GM21423 (cell line): Measurements from ENCODE around the gene EHBP1L1.
"Not testable (repeated sequence)": the region's sequence is repeated elsewhere in the genome, so short reads cannot be mapped to it uniquely, and the experiment has no call there.

Source experiments
- ATAC-seq: cut with Tn5 transposase; IDR thresholded peaks from one replicate; pipeline ENCODE4 v1.9.1; 2021; ENCODE audit warnings: mild to moderate bottlenecking, moderate library complexity; ENCODE audit not compliant: unreplicated experiment

Gene EHBP1L1

GRCh38 chr11:65560555-65561418 lies 15.1 kb upstream of the EHBP1L1 start:
- no peak for ATAC-seq

DNA sequence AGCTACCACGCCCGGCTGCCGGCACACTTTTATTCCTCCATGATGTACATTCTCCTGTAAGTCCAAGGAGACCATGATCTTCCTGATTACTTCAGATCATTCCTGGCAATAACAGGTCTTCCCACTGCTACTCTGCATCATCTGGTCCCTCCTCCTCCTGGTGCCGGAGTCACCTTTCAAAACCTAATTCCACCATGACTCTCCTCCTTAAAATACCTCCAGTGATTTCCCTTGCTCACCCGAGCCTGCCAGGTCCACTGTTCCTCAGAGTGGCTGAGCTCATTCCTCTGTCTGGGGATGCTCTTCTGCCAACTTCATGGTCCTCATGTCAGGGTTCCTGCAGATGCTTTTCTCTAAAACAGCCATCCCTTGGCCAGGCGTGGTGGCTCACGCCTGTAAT lies 13.8 kb upstream of the EHBP1L1 start:
- no peak for ATAC-seq

DNA sequence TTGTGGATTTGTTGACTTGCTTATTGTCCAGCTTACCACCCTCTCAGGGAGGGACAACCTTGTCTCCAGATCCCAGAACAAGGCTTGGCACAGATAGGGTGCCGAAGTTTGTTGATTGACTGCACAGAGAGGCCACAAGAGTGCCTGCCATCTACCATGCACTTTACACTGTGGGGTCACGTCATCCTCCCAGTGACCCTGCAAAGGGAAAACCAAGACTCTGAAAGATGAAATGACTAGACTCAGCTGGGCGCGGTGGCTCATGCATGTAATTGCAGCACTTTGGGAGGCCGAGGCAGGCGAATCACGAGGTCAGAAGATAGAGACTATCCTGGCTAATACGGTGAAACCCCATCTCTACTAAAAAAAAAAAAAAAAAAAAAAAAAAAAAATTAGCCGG lies 13.1 kb upstream of the EHBP1L1 start:
- no peak for ATAC-seq

- ATAC-seq, result no peak
Measured at GRCh38 chr11:65563601-65564000, 12.3 kb upstream of the EHBP1L1 start.

DNA sequence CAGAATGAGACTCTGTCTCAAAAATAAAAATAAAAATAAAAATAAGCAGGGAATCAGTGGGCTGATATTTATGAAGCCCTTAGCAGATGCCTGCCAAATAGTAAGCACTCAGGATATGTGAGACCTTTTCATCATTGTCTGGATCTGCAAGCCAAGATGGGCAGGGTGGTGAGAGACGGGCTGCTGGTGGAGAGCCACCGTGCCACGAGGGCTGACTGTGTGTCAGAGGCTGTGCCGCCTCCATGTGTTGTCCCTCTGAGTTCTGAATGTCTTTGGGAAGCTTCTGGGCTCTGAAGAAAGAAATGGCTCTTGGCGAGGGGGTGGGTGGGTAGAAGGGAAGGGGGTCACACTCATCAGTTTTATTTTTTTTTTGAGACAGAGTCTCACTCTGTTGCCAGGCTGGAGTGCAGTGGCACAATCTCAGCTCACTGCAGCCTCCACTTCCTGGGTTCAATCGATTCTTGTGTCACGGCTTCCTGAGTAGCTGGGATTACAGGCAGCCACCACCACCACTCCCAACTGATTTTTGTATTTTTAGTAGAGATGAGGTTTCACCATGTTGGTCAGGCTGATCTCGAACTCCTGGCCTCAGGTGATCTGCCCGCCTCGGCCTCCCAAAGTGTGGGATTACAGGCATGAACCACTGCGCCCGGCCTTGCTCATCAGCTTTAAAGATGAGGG lies 10.8 kb upstream of the EHBP1L1 start:
- not testable (repeated sequence) for ATAC-seq

GRCh38 chr11:65565624-65566453 lies 10.0 kb upstream of the EHBP1L1 start:
- ATAC-seq, result no peak

DNA sequence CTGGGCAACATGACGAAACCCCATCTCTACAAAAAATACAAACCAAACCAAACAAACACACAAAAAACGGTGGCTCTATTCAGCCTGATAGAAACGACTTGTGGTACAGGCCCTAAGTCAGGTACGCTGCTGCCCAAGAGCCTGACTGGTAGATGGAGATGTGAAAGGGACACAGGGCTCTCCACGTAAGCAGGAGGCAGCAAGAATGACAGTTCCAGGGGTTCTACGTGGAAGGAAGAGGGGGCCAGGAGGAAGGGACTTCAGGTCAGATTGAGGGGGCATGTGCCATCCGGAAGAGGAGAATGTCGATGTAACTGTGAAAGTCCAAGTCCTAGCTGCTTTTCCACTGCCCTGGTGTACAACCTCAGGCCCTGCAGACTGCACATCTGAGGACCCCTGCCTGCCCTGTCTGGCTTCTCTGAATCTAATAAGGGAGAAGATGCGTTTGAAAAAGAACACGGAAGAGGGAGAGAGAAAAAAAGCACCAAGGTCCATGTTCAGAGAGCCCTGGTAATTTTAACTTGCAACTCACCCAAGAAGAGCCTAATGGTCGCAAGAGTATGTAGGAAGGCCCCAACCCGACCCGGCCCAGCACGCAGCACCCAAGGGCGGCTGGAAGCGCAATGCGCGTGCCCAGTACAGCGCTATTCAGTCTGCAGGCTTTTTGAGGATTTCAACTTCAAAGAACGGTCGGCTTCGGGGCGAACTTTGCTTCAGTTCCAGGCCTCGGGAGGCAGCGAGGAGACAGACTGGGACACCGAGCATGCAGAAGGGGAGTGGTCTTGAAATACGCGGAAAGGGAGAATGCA lies 6.5 kb upstream of the EHBP1L1 start:
- ATAC-seq, result peak; percentile 2

GRCh38 chr11:65569973-65570918 lies 5.6 kb upstream of the EHBP1L1 start, which contains the start of gene ZNRD2:
ZNRD2 (plus strand) TSS chr11:65570477; CDS start chr11:65570492, 15 bp downstream.
- ATAC-seq, result peak; percentile 54

DNA sequence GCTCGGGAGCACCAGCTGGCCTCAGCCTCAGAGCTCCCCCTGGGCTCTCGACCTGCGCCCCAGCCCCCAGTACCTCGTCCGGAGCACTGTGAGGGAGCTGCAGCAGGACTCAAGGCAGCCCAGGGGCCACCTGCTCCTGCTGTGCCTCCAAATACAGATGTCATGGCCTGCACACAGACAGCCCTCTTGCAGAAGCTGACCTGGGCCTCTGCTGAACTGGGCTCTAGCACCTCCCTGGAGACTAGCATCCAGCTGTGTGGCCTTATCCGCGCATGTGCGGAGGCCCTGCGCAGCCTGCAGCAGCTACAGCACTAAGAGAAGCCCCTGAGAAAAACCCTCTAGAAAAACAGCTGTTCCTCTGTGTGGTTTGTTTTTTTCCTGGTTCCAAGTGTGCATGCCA lies 4.4 kb upstream of the EHBP1L1 start:
- no peak for ATAC-seq

DNA sequence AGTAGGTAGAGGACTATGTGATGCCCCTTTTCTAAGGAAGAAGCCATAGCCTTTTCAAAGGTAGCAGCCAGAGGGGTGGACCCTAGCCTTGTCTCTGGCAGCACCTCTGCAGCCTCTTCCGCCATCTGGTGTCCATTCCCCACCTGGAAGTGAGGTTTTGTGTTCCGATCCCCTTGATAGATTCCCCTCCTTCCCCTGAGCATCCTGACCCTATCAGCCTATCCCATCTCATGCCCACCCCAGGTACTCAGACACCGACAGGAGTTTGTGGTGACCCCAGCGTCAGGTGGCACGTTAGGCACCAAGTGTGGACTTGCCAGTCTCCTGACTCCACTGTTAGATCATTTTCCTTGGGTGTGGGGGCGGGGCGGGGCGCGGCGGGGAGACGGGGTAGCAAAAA lies 3.9 kb upstream of the EHBP1L1 start:
- ATAC-seq, result no peak

DNA sequence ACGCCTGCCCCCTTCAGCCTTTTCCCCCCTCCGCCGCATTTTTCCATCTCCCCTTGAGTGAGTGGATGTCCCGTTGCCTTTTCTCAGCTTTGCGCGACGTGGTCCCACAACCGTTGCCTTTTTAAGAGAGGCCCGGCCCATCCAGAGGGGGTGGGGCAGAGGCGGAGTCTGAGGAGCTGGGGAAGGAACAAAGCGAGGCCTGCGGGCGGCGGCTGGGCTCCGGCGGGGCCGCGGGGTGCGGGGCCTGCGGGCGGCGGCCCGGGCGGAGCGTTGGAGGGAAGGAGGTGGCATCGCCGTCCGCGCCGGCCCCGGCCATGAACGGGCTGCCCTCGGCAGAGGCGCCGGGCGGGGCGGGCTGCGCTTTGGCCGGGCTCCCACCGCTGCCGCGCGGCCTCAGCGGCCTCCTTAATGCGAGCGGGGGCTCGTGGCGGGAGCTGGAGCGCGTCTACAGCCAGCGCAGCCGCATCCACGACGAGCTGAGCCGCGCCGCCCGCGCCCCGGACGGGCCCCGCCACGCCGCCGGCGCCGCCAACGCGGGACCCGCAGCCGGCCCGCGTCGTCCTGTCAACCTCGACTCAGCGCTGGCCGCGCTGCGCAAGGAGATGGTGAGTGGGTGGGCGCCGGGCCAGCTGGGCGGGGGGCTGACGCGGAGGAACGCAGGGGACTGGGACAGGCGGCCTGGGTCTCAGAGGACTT lies 3.3 kb upstream of the EHBP1L1 start, which contains the start of gene FAM89B:
FAM89B (plus strand) TSS at position 183 of the 696 bp plus-strand sequence; CDS start at position 315, 132 bp downstream.
- no peak for ATAC-seq

DNA sequence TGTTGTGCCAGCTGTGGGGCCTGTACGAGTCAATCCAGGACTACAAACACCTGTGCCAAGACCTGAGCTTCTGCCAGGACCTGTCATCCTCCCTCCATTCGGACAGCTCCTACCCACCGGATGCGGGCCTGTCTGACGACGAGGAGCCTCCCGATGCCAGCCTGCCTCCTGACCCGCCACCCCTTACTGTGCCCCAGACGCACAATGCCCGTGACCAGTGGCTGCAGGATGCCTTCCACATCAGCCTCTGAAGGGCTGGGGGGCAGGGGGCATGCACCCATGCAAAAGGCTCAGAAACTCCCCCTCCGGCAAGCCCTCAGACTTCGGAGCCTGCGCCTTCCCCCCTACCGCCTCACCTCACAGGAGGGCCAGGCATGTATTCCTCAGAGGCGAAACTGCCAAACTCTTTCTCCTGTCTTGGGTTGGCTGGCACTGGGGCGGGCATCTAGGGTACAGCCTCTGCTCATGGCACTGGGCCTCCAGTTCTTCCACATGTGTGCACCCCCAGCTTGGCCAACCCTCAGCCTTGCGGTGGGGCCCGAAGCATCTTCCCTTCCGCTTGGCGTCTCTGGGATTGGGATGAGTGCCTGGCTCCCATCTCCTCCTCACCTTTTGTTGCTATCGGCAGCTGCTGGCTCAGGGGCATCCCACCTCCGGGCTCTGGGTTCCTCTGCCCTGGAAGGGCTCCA lies 2.3 kb upstream of the EHBP1L1 start:
- no peak for ATAC-seq

DNA sequence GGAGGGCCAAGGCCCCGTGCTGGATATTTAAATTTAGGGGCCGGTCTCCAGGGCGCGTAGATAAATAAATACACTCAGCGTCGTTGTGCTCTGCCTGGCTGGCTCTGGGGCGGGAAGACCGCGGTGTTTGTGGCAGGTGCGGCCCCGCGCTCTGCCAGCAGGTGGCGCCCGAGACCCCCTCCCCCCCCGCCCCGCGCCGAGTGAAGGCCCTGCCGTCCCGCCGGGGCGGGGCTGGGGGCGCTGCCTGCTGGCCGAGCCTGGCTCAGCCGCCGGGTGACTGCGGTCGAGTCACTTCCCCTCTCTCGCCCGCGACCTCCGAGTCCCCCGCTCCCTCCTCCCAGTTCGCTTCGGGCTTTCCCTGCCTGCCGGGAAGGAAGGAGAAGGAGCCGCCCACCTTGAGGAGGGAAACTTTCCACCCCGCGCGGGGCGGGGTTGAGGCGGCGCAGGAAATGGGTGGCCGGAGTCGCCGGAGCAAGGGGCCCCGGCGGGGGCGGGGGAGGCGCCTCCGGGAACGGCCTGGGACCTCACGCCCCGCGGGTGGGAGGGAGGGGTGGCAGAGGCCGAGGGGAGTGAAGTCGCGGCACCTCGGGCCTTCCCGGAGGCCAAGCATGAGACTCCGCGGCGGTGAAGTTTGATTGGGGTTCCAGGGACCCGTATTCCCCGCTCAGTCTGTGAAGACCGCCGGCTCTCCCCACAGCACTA lies 1.6 kb upstream of the EHBP1L1 start:
- ATAC-seq, result peak; percentile 27

GRCh38 chr11:65574811-65575567 lies 864 bp upstream of the EHBP1L1 start:
- ATAC-seq, result no peak

GRCh38 chr11:65576232-65576866 lies 496 bp downstream of the EHBP1L1 start:
- no peak for ATAC-seq
